Effector CD4-positive, alpha-beta T cell (primary cell): ENCODE data around the gene TEX55. TPM values are rescaled to one million over a fixed set of nuclear protein-coding genes. Genes with fewer than 3 reads are reported as not detected.
"Not testable (repeated sequence)": the region's sequence is repeated elsewhere in the genome, so short reads cannot be mapped to it uniquely, and the experiment has no call there.

ENCODE experiments used
- DNase-seq: peaks from one replicate; pipeline ENCODE4 v3.0.0-alpha.2; 2020
- total RNA-seq: gene quantifications from one replicate; lab custom pipeline; 2026; lab: John Stamatoyannopoulos, UW

The TEX55 gene
- not detected for total RNA-seq

DNA sequence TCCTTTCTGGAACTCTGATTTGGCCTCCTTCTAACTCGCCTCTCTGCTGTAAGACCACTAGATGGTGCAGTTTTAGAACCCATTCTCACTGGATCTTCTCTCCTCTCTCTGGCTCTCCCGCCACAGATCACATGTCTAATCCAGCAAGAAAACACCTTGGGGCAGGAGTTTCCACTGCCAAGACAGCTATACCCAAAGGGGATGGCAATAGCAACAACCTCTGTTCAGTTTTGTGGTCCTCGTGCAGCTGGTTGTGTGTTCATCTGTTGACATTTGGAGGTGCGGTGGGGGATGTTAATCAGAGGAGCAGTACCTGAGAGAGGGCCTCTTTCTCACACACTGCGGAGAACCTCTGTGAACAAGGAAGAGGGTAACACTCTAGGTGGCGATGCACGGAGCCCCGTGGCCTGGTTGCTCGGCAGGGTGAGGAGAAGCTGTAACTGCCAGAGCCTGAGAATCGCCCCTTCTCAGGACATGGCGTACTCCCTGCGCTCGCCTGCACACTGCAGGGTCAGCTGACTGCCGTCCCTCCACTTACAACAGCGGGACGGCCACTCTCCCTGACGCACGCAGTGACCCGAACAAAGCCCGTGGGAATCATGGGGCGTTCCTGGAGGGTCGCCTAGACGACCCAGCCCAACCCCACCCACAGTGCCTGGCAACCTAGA, at the start of gene TEX55:
TSS of gene TEX55 (plus strand) at position 666 of the 668 bp plus-strand sequence. CDS start 25 bp downstream, outside the sequence.
- no peak for DNase-seq

DNA sequence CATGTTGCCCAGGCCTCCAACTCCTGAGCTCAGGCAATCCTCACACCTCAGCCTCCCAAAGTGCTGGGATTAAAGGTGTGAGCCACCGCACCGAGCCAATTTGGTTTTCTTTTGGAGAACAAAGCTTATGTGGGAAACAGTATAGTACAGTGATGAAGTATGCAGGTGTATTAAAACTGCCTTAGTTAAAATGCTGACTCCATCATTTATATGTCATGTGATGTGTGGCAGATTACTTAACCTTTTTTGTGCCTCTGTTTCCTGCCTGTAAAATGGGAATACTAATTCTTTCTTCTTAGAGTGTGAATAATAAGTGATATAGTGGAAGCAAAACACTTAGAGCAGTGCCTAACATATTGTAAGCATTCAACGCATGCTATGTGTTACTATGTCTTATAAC, 48.0 kb upstream of the TEX55 start:
- DNase-seq, result no peak

DNA sequence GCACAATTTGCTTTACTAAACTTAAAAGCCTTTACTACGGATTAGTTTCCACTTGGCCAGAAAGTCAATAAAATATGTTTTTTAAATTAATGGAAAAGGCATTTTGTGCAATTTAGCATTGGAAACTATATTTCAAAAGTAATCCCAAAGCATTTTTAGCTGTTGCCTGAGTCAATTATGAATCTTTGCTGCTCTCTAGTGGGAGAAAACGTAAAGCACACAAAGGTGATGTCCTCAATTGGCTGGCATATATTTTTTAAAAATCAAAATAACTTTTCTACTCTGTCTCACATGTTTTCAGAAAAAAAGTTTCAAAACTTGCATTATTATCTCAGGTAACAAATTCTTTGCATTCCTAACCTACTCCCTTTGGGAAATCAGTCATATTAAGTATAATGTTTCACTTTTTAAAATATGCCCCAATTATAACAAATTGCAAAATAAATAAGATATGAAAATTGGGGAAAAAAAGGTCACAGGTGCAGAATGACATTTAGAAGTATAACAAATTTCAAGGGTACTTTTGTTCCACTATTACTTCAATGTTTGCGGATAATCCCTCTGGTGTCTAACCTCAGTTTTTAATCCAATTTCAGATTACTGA, 47.2 kb upstream of the TEX55 start:
- DNase-seq, result peak; percentile 13

DNA sequence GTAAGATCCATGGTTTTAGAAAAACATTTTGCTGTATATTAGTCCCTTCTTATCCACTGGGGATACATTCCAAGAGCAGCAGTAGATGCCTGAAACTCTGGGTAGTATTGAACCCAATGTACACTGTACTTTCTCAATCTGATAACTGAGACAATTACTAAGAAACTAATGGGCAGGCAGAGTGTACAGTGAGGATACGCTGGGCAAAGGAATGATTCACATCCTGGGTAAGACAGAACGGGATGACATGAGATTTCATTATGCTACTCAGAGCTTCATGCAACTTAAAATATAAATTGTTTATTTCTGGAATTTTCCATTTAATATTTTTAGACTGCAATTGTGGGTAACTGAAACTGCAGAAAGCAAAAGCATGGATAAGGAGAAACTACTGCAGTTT, 46.2 kb upstream of the TEX55 start:
- DNase-seq, result no peak

DNA sequence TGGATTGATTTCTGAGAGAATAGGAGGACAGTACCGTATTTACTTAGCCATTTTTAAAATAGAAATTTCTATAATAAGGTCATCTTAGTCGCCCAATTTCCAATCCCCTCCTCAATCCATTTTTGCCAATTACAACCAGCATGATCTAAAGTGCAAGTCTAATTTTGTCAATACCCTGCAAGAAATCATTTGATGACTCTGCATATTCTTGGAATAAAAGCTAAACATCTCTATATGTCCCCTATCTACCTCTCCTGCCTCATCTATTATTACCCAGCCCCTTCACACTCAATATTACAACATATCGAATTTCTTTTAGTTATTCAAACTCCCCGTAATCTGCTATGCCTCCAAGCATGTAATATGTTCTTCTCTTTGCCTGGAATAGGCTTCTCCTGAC, 41.9 kb upstream of the TEX55 start:
- no peak for DNase-seq

DNA sequence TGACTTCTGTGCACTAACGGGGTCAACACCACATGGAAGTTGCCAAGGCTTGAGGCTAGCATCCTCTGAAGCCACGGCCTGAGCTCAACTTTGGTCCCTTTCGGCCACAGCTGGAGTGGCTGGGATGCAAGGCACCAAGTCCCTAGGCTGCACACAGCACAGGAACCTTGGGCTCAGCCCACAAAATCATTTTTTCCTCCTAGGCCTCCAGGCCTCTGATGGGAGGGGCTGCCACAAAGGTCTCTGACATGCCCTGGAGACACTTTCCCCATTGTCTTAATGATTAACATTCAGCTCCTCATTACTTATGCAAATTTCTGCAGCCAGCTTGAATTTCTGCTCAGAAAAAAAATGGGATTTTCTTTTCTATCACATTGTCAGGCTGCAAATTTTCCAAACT, 27.6 kb upstream of the TEX55 start:
- not testable (repeated sequence) for DNase-seq

DNA sequence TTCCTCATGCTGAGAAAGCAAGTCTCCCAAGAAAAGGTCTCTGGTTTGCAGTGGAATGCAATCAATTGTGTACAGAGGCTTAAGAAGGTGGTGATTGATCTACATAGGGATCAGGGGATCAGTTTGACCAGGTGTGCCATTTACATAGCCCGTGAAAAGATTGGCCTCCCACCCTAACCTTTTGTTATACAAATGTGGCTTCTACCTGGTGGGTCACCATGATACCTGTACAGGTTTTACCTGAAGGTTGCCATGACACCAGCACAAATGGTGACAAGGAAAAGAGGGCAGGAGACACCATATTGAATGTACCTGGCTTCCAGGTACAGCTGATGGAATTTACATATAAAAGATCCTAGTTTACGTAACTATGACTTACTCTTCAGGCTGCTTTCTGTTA, 25.5 kb upstream of the TEX55 start:
- DNase-seq, result no peak

DNA sequence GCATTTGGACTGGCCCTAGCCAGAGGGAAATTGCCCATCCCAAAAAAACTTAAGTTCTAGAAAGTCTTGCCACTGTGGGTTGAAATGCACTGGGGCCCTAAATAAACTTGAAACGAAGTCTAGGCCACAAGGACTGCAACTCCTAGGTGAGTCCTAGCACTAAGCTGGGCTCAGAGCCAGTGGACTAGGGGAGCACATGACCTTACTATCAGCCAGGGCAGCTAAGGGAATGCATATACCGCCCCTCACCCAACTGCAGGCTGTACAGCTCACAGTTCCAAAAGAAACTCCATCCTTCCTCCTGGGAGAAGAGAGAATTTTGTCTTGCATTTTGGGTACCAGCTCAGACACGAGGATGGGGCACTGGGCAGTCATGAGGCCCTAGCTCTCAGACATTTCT, 23.6 kb upstream of the TEX55 start:
- no peak for DNase-seq

DNA sequence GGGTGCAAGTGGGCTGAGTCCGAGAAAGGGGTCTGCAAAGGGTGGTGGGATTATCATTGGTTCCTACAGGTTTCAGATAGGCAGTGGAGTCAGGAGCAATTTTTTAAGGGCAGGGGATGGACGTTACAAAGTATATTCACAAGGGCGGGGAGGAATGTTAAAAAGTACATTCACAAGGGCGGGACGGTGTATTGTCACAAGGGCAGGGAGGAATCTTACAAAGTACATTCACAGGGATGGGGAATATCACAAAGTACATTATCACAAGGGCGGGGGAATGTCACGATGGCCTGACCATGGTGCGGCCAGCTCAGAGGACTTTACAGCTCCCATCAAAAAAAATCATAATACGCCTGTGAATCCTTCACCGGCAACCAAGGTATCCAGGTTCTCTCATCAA, 20.6 kb upstream of the TEX55 start:
- DNase-seq, result no peak

DNA sequence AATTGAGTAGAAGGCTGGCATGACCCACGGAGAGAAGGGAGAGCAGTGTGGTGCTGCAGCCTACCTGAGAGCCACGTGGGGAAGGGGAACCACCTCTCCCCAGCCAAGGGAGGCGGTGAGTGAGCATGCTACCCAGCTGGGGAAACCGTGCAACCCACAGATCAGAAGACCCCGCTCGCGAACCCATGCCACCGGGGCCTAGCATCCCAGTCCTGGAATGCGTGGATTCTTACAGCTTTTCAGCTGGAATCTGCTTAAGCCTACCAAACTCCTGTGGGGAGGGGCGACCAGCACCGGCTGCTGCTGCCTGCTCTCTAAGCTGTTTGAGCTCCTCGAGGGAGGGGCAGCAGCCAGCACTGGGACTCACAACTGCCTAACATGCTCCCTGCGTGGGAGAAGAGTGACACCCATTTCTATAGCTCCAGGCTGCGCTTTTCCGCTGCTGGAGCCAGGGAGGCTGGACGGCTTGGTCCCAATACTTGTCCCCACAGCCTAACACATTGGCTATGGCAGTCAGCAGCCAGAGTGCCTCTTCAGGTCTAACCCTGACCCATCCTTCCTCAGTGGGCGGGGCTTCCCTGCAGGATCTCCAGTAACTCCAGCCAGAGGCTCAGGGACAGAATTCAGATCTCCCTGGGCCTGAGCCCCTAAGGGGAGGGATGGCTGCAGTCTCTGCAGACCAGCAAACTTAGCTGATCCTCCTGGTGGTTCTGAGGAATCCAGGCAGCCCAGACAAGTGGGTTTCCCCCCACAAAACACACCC, 20.0 kb upstream of the TEX55 start:
- DNase-seq, result no peak

DNA sequence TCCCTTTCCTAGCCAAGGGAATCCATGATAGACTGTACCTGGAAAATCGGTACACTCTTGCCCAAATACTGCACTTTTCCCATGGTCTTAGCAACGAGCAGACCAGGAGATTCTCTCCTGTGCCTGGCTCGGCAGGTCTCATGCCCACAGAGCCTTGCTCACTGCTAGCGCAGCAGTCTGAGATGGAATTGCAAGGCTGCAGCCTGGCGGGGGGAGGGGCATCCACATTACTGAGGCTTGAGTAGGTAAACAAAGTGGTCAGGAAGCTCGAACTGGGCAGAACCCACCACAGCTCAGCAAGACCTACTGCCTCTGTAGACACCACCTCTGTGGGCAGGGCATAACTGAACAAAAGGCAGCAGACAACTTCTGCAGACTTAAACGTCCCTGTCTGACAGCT, 15.7 kb upstream of the TEX55 start:
- not testable (repeated sequence) for DNase-seq

DNA sequence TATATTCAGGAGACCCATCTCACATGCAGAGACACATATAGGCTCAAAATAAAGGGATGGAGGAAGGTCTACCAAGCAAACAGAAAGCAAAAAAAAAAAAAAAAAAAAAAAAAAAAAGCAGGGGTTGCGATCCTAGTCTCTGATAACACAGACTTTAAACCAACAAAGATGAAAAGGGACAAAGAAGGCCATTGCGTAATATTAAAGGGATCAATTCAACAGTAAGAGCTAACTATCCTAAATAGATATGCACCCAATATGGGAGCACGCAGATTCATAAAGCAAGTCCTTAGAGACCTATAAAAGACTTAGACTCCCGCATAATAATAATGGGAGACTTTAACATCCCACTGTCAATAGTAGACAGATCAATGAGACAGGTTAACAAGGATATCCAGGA, 13.7 kb upstream of the TEX55 start:
- DNase-seq, result not testable (repeated sequence)

DNA sequence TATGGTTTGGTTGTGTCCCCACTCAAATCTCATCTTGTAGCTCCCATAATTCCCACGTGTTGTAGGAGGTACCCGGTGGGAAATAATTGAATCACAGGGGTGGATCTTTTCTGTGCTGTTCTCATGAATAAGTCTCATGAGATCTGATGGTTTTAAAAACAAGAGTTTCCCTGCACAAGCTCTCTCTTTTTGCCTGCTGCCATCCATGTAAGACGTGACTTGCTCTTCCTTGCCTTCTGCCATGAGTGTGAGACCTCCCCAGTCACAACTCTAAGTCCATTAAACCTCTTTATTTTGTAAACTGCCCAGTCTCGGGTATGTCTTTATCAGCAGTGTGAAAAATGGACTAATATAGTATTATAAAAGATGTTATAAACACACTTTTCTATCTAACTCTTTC, 6.6 kb upstream of the TEX55 start:
- not testable (repeated sequence) for DNase-seq

DNA sequence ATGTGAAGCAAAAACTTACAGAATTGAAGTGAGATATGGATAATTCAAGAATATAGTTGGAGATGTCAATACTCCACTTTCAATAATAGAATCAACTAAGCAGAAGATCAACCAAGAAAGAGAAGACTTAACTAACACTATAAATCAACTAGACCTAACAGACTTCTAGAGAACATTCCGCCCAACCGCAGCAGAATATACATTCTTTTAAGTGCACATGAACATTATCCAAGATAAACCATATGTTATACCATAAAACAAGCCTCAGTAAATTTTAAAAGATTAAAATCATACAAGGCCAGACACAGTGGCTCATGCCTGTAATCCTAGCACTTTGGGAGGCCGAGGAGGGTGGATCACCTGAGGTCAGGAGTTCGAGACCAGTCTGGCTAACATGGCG, 5.5 kb upstream of the TEX55 start:
- DNase-seq, result no peak

DNA sequence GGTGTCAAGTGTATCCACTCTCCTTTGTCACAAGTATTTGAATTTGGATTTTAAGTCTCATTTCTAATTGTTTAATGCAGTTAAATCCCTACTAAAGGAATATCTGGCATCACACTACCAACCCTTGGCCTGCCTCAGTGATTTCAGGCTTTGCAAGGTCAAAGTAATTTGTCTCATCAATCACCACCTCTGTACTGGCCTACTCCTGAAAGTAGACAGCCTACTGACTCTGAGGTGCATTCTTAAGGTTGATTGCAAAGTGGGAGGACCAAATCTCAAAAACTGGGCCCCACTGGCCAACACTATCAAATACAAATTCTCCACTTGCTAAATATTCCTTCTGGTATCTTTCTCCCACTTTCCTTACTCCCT, 851 bp upstream of the TEX55 start:
- DNase-seq, result no peak

DNA sequence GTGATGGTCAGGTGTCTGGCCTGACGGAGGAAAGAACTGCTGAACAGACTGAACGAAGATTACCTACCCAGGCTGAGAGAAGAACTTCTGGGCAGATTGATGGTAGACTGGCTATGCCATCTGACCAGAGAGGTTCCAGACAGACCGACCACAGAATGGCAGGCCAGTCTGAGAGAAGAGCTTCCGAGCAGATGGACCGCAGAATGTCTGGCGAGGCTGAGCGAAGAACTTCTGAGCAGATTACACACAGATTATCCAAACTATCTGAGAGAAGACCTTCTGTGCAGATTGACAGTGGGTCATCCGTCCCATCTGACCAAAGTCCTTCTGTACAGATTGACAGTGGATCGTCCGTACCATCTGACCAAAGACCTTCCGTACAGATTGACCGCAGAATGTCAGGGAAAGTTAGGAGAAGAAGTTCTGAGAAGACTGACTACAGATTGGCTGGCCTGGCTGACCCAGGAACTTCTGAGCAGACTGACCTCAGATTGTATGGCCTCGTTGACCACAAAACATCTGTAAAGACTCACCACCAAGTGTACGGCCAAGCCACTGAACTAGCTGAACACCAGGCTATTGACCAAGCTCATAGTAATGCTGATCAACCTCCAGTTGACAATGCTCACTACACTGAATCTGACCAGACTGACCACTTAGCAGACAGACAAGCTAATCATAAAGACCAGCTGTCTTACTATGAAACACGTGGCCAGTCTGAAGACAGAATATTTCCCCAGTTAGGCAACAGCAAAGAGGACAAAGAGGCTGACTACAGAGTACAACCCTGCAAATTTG, 812 bp downstream of the TEX55 start:
- no peak for DNase-seq

DNA sequence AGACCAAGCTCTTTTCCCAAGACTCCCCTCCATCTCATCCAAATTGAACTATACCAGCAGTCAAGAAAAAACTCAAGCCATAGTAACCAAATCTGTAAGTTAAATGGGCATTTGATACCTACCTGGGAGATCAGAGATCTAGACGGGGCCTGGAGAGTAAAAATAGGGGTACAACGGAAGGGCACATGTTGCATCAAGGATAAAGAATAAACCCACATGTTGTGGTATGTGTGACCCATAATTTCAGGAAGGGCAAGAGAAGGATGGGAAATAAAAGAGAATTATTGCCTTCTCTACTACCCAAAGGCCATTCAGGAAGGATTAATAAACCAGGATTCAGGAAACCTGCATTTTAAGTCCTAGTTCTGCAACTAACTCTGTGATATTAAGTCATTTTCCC, 1.5 kb downstream of the TEX55 start:
- no peak for DNase-seq

DNA sequence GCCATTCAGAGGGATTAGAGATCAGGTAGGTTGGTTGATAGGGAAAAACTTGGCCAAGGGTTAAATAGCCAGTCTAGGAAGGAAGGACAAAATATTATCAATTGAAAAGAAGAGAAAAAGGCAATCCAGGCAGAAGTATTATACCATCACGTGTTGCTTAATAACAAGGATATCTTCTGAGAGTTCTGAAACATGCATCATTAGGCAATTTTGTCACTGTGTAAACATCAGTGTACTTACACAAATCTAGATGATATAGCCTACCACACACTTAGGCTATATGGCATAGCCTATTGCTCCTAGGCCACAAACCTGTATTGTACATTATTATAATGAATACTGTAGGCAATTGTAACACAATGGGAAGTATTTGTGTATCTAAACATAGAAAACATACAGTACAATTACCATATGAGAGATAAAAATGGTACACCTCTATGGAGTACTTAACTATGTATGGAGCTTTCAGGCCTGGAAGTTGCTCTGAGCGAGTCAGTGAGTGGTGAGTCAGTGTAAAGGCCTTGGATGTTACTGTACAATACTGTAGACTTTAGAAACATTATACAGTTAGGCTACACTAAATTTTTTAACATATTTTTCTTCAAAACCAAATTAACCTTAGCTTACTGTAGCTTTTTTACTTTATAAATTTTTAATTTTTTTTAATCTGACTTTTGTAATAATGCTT, 2.7 kb downstream of the TEX55 start:
- no peak for DNase-seq

DNA sequence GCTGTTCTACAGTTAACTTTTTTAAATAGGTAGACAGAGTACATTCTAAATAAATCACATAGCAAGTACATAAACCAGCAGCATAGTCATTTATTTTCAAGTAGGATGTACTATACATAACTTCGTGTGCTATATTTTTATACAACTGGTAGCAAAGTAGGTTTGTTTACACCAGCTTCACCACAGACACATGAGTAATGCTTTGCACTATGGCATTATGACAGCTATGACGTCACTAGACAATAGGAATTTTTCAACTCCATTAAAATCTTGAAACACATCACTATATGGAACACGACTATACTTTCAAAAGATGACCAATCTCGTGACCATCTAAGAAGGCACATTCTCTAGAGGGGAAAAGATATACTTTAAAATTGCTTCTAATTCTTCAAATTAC, 3.5 kb downstream of the TEX55 start:
- DNase-seq, result no peak

DNA sequence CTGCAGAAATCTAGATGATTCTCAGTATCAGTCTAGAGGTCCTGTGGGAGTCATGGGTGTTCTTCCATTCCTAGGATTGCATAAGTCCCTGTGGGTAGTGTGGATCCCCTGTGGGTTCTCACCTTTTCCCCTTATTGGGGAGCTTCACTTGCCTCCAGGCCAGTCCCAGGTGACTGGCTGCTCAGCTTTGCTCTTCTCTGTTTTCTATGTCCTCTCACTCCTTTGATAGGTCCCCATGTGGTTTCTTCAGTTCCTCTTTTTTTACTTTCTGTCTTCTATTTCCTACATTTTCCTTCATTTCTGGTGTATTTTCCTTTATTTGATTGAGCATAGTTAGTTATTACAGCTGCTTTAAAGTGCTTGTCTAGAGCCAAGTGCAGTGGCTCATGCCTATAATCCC, 10.9 kb downstream of the TEX55 start:
- no peak for DNase-seq

DNA sequence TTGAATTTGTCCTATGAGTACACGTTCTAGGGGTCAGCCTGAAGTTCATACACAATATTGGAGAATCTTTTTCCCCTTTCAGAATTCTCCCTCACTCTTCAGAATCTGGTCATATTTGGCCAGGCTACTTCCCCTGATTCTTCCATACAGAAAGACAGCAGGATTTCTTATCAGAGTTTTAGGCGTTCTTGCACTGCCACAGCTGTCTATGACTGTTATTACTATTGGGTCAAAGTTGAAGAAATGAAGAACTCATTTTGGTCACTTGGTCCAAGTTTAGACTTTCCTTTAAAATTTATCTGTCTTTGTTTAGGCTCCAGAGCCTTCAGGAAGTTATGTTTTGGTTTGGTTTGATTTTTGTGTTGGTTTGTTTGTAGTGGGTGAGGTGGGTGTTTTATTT, 12.0 kb downstream of the TEX55 start:
- DNase-seq, result no peak

DNA sequence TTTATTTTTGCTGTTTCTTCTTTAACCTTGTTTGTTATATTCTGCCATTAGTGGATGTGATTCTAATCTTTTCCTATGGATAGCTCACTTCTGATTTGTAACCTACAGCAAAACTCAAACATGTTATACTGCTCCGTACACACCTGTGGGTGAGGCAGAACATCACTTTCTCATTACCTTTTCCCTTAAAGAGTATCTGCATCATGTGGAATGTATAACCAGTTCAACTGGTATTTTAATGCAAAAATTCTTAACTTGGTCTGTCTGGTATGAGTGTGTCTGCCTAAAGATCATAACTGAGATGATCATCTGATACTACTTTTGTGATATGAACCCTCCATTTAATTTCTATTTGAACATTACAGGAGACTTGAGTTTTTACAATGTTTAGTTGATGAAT, 14.4 kb downstream of the TEX55 start:
- no peak for DNase-seq

DNA sequence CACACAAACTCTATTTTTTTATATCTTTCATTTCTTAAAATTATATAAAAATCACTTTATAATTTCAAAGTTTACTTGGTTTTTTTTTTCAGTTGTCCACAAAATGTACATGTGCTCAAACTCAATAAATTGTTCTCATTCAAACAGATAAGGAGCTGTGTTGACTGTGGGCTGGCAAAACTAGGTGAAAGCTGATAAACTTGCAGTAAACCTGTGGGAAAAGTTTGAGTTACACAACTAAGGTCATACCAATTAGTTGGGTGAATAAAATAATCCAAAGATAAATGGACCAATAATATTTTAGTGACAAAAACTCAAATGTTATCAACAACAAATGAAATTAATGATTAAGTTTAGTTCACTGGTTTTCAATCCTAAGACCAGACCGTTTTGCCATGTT, 14.8 kb downstream of the TEX55 start:
- no peak for DNase-seq
